ENCODE results near the gene PLCB2. TPM values are rescaled to one million over a fixed set of nuclear protein-coding genes. Genes with fewer than 3 reads are reported as not detected.

Gene PLCB2
- total and polyA plus RNA-seq, 2 donors (not counting 1 experiment from before 2014, with no cell fraction given): 166 to 312 TPM

DNA sequence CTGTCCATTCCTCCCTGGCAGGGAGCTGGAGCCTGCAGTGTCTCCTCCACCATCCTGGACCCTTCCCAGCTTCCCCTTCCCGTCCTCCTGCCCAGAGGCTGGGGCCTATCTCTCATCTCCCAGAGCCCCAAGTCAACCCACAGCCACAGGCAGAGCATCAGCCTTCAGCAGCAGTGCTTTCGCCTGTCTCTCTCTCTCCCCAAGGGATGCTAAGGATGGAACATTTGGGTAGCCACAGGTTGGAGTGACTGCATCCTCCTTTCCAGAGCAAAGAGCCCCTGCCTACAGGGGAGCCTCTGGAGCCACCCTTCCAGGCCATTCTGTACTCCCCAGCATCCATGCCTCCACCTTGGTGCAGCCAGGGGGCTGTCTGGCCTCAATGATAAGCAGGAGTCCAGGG is 4.2 kb downstream of the PLCB2 start:
- no peak overlapping the region for H3K4me2 ChIP-seq (replicated peaks; ENCODE audit: low read depth, low read length, poor library complexity, severe bottlenecking)
- H3K27ac ChIP-seq (ENCODE audit: low read length in 2 of 2): no peak overlapping the region
- TF ChIP-seq, protein P1, sequence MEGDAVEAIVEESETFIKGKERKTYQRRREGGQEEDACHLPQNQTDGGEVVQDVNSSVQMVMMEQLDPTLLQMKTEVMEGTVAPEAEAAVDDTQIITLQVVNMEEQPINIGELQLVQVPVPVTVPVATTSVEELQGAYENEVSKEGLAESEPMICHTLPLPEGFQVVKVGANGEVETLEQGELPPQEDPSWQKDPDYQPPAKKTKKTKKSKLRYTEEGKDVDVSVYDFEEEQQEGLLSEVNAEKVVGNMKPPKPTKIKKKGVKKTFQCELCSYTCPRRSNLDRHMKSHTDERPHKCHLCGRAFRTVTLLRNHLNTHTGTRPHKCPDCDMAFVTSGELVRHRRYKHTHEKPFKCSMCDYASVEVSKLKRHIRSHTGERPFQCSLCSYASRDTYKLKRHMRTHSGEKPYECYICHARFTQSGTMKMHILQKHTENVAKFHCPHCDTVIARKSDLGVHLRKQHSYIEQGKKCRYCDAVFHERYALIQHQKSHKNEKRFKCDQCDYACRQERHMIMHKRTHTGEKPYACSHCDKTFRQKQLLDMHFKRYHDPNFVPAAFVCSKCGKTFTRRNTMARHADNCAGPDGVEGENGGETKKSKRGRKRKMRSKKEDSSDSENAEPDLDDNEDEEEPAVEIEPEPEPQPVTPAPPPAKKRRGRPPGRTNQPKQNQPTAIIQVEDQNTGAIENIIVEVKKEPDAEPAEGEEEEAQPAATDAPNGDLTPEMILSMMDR (IDR thresholded peaks at IDR 0.05): no peak
- no peak for TF ChIP-seq EZH2 (IDR thresholded peaks at IDR 0.05; ENCODE audit: borderline replicate concordance, insufficient read depth, low read depth, low read length, poor library complexity, severe bottlenecking)
- DNase-seq (no peak), ATAC-seq (ENCODE audit: low read depth) (no peak)
- no peak overlapping the region for H2AFZ ChIP-seq (ENCODE audit: insufficient read depth, low read depth, low read length, poor library complexity, severe bottlenecking)
- intact Hi-C loops (cut with micrococcal nuclease): no loop called here
- Mint-ChIP-seq H3K27me3 (no peaks in the 10 kb centered on the region), H3K9me3 (ENCODE audit: insufficient read depth) (peaks cover 6% of the 10 kb centered on the region), H3K4me1 (peaks cover 30% of the 10 kb centered on the region), H3K27ac (no peak overlapping the region), H3K4me3 (no peak overlapping the region)
- peaks cover 0 to 12% (median 0%) of the 10 kb centered on the region in 3 donors for H3K9me3 ChIP-seq (ENCODE audit: control extremely low read depth in 1 of 3, control insufficient read depth in 2 of 3, insufficient read depth in 1 of 3, low read length in 2 of 3)
- ChIA-PET POLR2A (no interaction called here), CTCF (interaction anchor here (1.2 to 14.9 kb wide), 3 partner anchors 18 to 37 kb away, joined by 9 to 204 read pairs (median 31); partner anchors contain the start of gene CCDC9B)
- H3K4me3 ChIP-seq (ENCODE audit: control extremely low read depth in 1 of 5, extremely low read depth in 1 of 5, insufficient read depth in 1 of 5, low read depth in 2 of 5, low read length in 4 of 5): no peak overlapping the region
- H3K9ac ChIP-seq (ENCODE audit: low read length): no peak overlapping the region
- H3K79me2 ChIP-seq (ENCODE audit: control insufficient read depth, insufficient read depth, low read length): peaks cover 17% of the 10 kb centered on the region
- peaks cover 0 to 52% of the 10 kb centered on the region in 2 experiments for H3K36me3 ChIP-seq (replicated peaks in 1 of 2; ENCODE audit: control extremely low read depth in 1 of 2, control insufficient read depth in 1 of 2, extremely low read depth in 1 of 2, insufficient read depth in 2 of 2, low read length in 1 of 2)
- no peaks in the 10 kb centered on the region for H4K20me1 ChIP-seq (ENCODE audit: control insufficient read depth, insufficient read depth, low read length, poor library complexity, severe bottlenecking)
- 93% methylated on average over 1 of the region's 2 CpGs for WGBS (ENCODE audit: insufficient coverage)
- H3K27me3 ChIP-seq (replicated peaks in 1 of 4; ENCODE audit: control extremely low read depth in 1 of 4, control insufficient read depth in 3 of 4, insufficient read depth in 4 of 4, low read length in 3 of 4): no peaks in the 10 kb centered on the region
- H3K4me1 ChIP-seq (ENCODE audit: control insufficient read depth in 2 of 2, insufficient read depth in 2 of 2, low read length in 2 of 2): peaks cover 14 to 21% of the 10 kb centered on the region in 2 donors

- Mint-ChIP-seq H3K9me3 (ENCODE audit: insufficient read depth) (peaks cover 6% of the 10 kb centered on the region), H3K27ac (no peak overlapping the region), H3K27me3 (no peaks in the 10 kb centered on the region), H3K4me3 (no peak overlapping the region), H3K4me1 (peaks cover 28% of the 10 kb centered on the region)
- Histone ChIP-seq H3K9me3 (ENCODE audit: control extremely low read depth in 1 of 3, control insufficient read depth in 2 of 3, insufficient read depth in 1 of 3, low read length in 2 of 3) (peaks cover 0 to 12% (median 0%) of the 10 kb centered on the region in 3 donors), H3K4me2 (replicated peaks; ENCODE audit: low read depth, low read length, poor library complexity, severe bottlenecking) (no peak overlapping the region), H3K4me1 (ENCODE audit: control insufficient read depth in 2 of 2, insufficient read depth in 2 of 2, low read length in 2 of 2) (peaks cover 14 to 21% of the 10 kb centered on the region in 2 donors), H3K27ac (ENCODE audit: low read length in 2 of 2) (no peak overlapping the region), H3K36me3 (replicated peaks in 1 of 2; ENCODE audit: control extremely low read depth in 1 of 2, control insufficient read depth in 1 of 2, extremely low read depth in 1 of 2, insufficient read depth in 2 of 2, low read length in 1 of 2) (peaks cover 0 to 58% of the 10 kb centered on the region in 2 experiments), H3K4me3 (ENCODE audit: control extremely low read depth in 1 of 5, extremely low read depth in 1 of 5, insufficient read depth in 1 of 5, low read depth in 2 of 5, low read length in 4 of 5) (no peak overlapping the region), H3K9ac (ENCODE audit: low read length) (no peak overlapping the region), H4K20me1 (ENCODE audit: control insufficient read depth, insufficient read depth, low read length, poor library complexity, severe bottlenecking) (no peaks in the 10 kb centered on the region), H3K27me3 (replicated peaks in 1 of 4; ENCODE audit: control extremely low read depth in 1 of 4, control insufficient read depth in 3 of 4, insufficient read depth in 4 of 4, low read length in 3 of 4) (no peaks in the 10 kb centered on the region), H3K79me2 (ENCODE audit: control insufficient read depth, insufficient read depth, low read length) (peaks cover 13% of the 10 kb centered on the region), H2AFZ (ENCODE audit: insufficient read depth, low read depth, low read length, poor library complexity, severe bottlenecking) (no peak overlapping the region)
- TF ChIP-seq EZH2 (IDR thresholded peaks at IDR 0.05; ENCODE audit: borderline replicate concordance, insufficient read depth, low read depth, low read length, poor library complexity, severe bottlenecking): no peak
- TF ChIP-seq, protein P1 (IDR thresholded peaks at IDR 0.05): no peak
- CTCF ChIA-PET: interaction anchor here (1.0 to 14.9 kb wide), 6 partner anchors 18 to 37 kb away, joined by 3 to 204 read pairs (median 6); partner anchors contain the start of gene CCDC9B
- 97% methylated on average over 8 of the region's 11 CpGs for WGBS (ENCODE audit: insufficient coverage)
- intact Hi-C loops (cut with micrococcal nuclease): no loop called here
- POLR2A ChIA-PET: no interaction called here
- ATAC-seq (ENCODE audit: low read depth) (no peak), DNase-seq (no peak)
Measured at GRCh38 chr15:40302981-40303380, 4.8 kb downstream of the PLCB2 start.
